ENCODE measurements around the gene MDK. TPM values are rescaled to one million over a fixed set of nuclear protein-coding genes. Genes with fewer than 3 reads are reported as not detected.

The MDK gene
- total RNA-seq, 1 donor from 2014 or later, result 2,040 TPM

GRCh38 chr11:46389450-46390330, 8.2 kb downstream of the MDK start:
- peak; percentile 90 for TF ChIP-seq CTCF (IDR thresholded peaks at IDR 0.05; ENCODE audit: unreplicated experiment)
- H3K36me3 Mint-ChIP-seq (ENCODE audit: insufficient read depth), result peaks cover 4% of the 10 kb centered on the region
- H3K27me3 Mint-ChIP-seq, result peaks cover 58% of the 10 kb centered on the region
- peak overlapping the region; percentile 57 for H3K4me3 Mint-ChIP-seq (ENCODE audit: low read depth)
- H3K27ac Mint-ChIP-seq, result no peak overlapping the region
- peaks cover 19% of the 10 kb centered on the region for H3K4me1 Mint-ChIP-seq (ENCODE audit: low read depth)
- DNase-seq (ENCODE audit: low spot score, unreplicated experiment), result peak; percentile 75
- no peaks in the 10 kb centered on the region for H3K9me3 Mint-ChIP-seq (ENCODE audit: low read depth)

DNA sequence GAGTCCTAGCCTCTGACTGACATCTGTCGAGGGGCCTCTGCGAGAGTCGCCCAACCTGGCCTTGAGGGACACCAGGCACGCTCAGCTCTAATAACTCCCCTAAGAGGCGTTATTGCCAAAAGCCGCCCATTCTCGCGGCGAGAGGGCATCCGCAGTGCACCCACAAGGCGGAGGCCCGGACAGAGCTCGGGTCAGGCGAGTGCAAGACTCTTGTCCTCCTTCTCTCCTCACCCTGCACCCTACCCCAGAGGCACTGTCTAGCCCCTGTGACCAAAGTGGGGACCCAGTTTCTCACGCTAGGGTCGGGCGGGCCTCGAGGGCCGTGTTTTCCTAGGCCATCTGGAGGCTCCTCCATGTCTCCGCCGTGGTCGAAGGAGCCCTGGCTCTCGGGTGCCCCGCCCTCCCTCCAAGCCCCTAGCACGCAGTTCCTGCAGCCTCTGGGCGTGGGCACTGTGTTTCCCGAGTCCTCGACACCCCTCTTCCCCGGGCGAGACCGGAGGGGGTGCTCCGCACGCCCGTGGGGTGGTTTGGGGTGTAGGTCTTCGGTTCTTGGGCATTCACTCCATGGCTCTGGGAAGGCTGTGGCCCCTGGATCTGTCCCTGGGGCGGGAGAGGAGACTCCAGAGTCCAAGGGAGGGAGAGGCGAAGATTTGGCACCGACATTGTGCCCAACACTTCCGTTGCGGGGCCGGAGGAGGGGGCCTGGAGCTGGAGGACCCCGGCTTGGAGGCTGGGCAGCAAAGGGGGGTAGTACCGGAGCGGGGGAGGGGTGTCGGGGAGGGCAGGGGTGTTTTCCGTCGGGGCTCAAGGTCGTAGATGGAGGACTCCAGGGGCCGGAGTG, 9.1 kb downstream of the MDK start:
- TF ChIP-seq CTCF (IDR thresholded peaks at IDR 0.05; ENCODE audit: unreplicated experiment), result no peak
- DNase-seq (ENCODE audit: low spot score, unreplicated experiment), result no peak
- Mint-ChIP-seq H3K27ac (no peak overlapping the region), H3K36me3 (ENCODE audit: insufficient read depth) (no peaks in the 10 kb centered on the region), H3K27me3 (peaks cover 58% of the 10 kb centered on the region), H3K4me1 (ENCODE audit: low read depth) (peaks cover 19% of the 10 kb centered on the region), H3K4me3 (ENCODE audit: low read depth) (peak overlapping the region; percentile 57), H3K9me3 (ENCODE audit: low read depth) (no peaks in the 10 kb centered on the region)

GRCh38 chr11:46391186-46391577, 9.7 kb downstream of the MDK start:
- H3K27me3 Mint-ChIP-seq, result peaks cover 52% of the 10 kb centered on the region
- no peak overlapping the region for H3K4me3 Mint-ChIP-seq (ENCODE audit: low read depth)
- no peaks in the 10 kb centered on the region for H3K36me3 Mint-ChIP-seq (ENCODE audit: insufficient read depth)
- TF ChIP-seq CTCF (IDR thresholded peaks at IDR 0.05; ENCODE audit: unreplicated experiment), result no peak
- peaks cover 19% of the 10 kb centered on the region for H3K4me1 Mint-ChIP-seq (ENCODE audit: low read depth)
- no peak for DNase-seq (ENCODE audit: low spot score, unreplicated experiment)
- no peaks in the 10 kb centered on the region for H3K9me3 Mint-ChIP-seq (ENCODE audit: low read depth)
- no peak overlapping the region for H3K27ac Mint-ChIP-seq

GRCh38 chr11:46391578-46392420, 10.3 kb downstream of the MDK start, which contains the start of gene CHRM4:
CHRM4 (minus strand) TSS chr11:46391776; CDS start chr11:46386557, 5,219 bp downstream.
- no peaks in the 10 kb centered on the region for H3K9me3 Mint-ChIP-seq (ENCODE audit: low read depth)
- DNase-seq (ENCODE audit: low spot score, unreplicated experiment), result peak; percentile 49
- H3K4me1 Mint-ChIP-seq (ENCODE audit: low read depth), result peaks cover 19% of the 10 kb centered on the region
- peak within 1 kb of the TSS; percentile 75 for H3K4me3 Mint-ChIP-seq (ENCODE audit: low read depth)
- H3K27me3 Mint-ChIP-seq, result peaks cover 46% of the 10 kb centered on the region
- peak; percentile 58 for TF ChIP-seq CTCF (IDR thresholded peaks at IDR 0.05; ENCODE audit: unreplicated experiment)
- no peak within 1 kb of the TSS for H3K27ac Mint-ChIP-seq
- H3K36me3 Mint-ChIP-seq (ENCODE audit: insufficient read depth), result no peaks in the 10 kb centered on the region

All from progenitor cell of endocrine pancreas (in vitro differentiated cells).